SK-N-SH treated with all-trans-retinoic acid at 6 μM for 48 hours (cell line): ENCODE results near the gene TTLL8.

Source experiments
- ATAC-seq: fragments of 200-7000 bp; cut with Tn5 transposase; 3 replicates; pipeline ENCODE4 v1.9.1; 2020; ENCODE audit warnings: mild to moderate bottlenecking, moderate library complexity
- ARNTL ChIP-seq: fragments of 450-650 bp; formaldehyde crosslinking; IDR thresholded peaks from 2 replicates; pipeline ENCODE4 v1.5.0; 2020; ENCODE audit warnings: low read depth, mild to moderate bottlenecking, moderate library complexity, borderline replicate concordance
- BACH2 ChIP-seq: fragments of 250-450 bp; sonication (Bioruptor Pico); IDR thresholded peaks from 2 replicates; pipeline ENCODE4 v1.9.0; 2021; ENCODE audit warnings: mild to moderate bottlenecking, borderline replicate concordance
- CSDC2 ChIP-seq: fragments of 250-450 bp; sonication (Bioruptor Pico); IDR thresholded peaks from 2 replicates; pipeline ENCODE4 v1.5.0; 2020; ENCODE audit warnings: mild to moderate bottlenecking, moderate library complexity
- CSRNP3 ChIP-seq: fragments of 250-450 bp; sonication (Bioruptor Pico); IDR thresholded peaks from 2 replicates; pipeline ENCODE4 v1.5.1; 2021; ENCODE audit warnings: mild to moderate bottlenecking, moderate library complexity
- ESRRG ChIP-seq: fragments of 250-450 bp; sonication (Bioruptor Pico); IDR thresholded peaks from 2 replicates; pipeline ENCODE4 v1.6.1; 2021; ENCODE audit warnings: mild to moderate bottlenecking
- GLIS3 ChIP-seq: fragments of 250-450 bp; sonication (Bioruptor Pico); IDR thresholded peaks from 2 replicates; pipeline ENCODE4 v1.5.0; 2020; ENCODE audit warnings: mild to moderate bottlenecking, moderate library complexity
- ISL1 ChIP-seq: fragments of 250-450 bp; sonication (Bioruptor Pico); IDR thresholded peaks from 2 replicates; pipeline ENCODE4 v2.1.2; 2022; ENCODE audit warnings: mild to moderate bottlenecking, moderate library complexity
- OSR1 ChIP-seq: fragments of 250-450 bp; sonication (Bioruptor Pico); IDR thresholded peaks from 2 replicates; pipeline ENCODE4 v1.8.0; 2022; ENCODE audit warnings: moderate library complexity, mild to moderate bottlenecking, inconsistent platforms
- PATZ1 ChIP-seq: fragments of 250-450 bp; sonication (Bioruptor Pico); IDR thresholded peaks from 2 replicates; pipeline ENCODE4 v1.8.0; 2020; ENCODE audit warnings: mild to moderate bottlenecking, moderate library complexity, borderline replicate concordance
- POU6F1 ChIP-seq: fragments of 250-450 bp; sonication (Bioruptor Pico); IDR thresholded peaks from 2 replicates; pipeline ENCODE4 v1.8.0; 2021; ENCODE audit warnings: low read depth, mild to moderate bottlenecking, moderate library complexity, borderline replicate concordance
- PPARA ChIP-seq: fragments of 250-450 bp; sonication (Bioruptor Pico); IDR thresholded peaks from 2 replicates; pipeline ENCODE4 v1.5.0; 2020; ENCODE audit warnings: mild to moderate bottlenecking, borderline replicate concordance
- RARB ChIP-seq: fragments of 250-450 bp; sonication (Bioruptor Pico); IDR thresholded peaks from 2 replicates; pipeline ENCODE4 v1.8.0; 2021; ENCODE audit warnings: mild to moderate bottlenecking, moderate library complexity
- SNAI2 ChIP-seq: fragments of 250-450 bp; sonication (Bioruptor Pico); IDR thresholded peaks from 2 replicates; pipeline ENCODE4 v1.5.0; 2020; ENCODE audit warnings: mild to moderate bottlenecking, moderate library complexity
- TCF4 ChIP-seq: fragments of 250-450 bp; sonication (Bioruptor Pico); IDR thresholded peaks from 2 replicates; pipeline ENCODE4 v1.8.0; 2021; ENCODE audit warnings: mild to moderate bottlenecking, moderate library complexity, borderline replicate concordance
- TOX ChIP-seq: fragments of 250-450 bp; sonication (Bioruptor Pico); IDR thresholded peaks from 2 replicates; pipeline ENCODE4 v1.8.0; 2021; ENCODE audit warnings: mild to moderate bottlenecking, moderate library complexity, borderline replicate concordance
- TSHZ2 ChIP-seq: fragments of 250-450 bp; sonication (Bioruptor Pico); IDR thresholded peaks from 2 replicates; pipeline ENCODE4 v1.5.0; 2020; ENCODE audit warnings: mild to moderate bottlenecking, moderate library complexity
- ZC3H10 ChIP-seq: fragments of 250-450 bp; sonication (Bioruptor Pico); IDR thresholded peaks from 2 replicates; pipeline ENCODE4 v1.5.1; 2021; ENCODE audit warnings: mild to moderate bottlenecking, moderate library complexity
- ZFP3 ChIP-seq: fragments of 250-450 bp; sonication (Bioruptor Pico); IDR thresholded peaks from 2 replicates; pipeline ENCODE4 v1.5.0; 2020; ENCODE audit warnings: mild to moderate bottlenecking, moderate library complexity
- ZFP30 ChIP-seq: fragments of 450-650 bp; formaldehyde crosslinking; IDR thresholded peaks from 2 replicates; pipeline ENCODE4 v1.5.0; 2022; ENCODE audit warnings: mild to moderate bottlenecking, moderate library complexity
- ZNF565 ChIP-seq: fragments of 450-650 bp; formaldehyde crosslinking; conservative IDR thresholded peaks from 2 replicates; pipeline ENCODE4 v1.5.0; 2020; ENCODE audit warnings: low read depth, mild to moderate bottlenecking, moderate library complexity
- ZNF70 ChIP-seq: fragments of 450-650 bp; formaldehyde crosslinking; IDR thresholded peaks from 2 replicates; pipeline ENCODE4 v1.5.0; 2020; ENCODE audit warnings: mild to moderate bottlenecking, moderate library complexity
- ZNF8 ChIP-seq: fragments of 450-650 bp; formaldehyde crosslinking; IDR thresholded peaks from 2 replicates; pipeline ENCODE4 v1.5.0; 2020; ENCODE audit warnings: mild to moderate bottlenecking, moderate library complexity

The TTLL8 gene

GRCh38 chr22:50068096-50068495 is 10.0 kb upstream of the TTLL8 start:
- TF ChIP-seq TCF4 (CRISPR knock-in tag) (no peak), GLIS3 (CRISPR knock-in tag) (no peak), OSR1 (no peak), PPARA (CRISPR knock-in tag) (no peak), SNAI2 (no peak)
- no peak for ATAC-seq

- no peak for ATAC-seq
- TF ChIP-seq TSHZ2 (CRISPR knock-in tag) (no peak), ZFP3 (CRISPR knock-in tag) (no peak), OSR1 (no peak), PATZ1 (no peak), ZFP30 (CRISPR knock-in tag) (no peak), CSDC2 (CRISPR knock-in tag) (no peak), GLIS3 (CRISPR knock-in tag) (no peak), ZNF8 (CRISPR knock-in tag) (no peak), ISL1 (CRISPR knock-in tag) (no peak), RARB (CRISPR knock-in tag) (no peak), SNAI2 (no peak), ZNF565 (CRISPR knock-in tag) (no peak), TOX (CRISPR knock-in tag) (no peak), ZC3H10 (CRISPR knock-in tag) (no peak), CSRNP3 (CRISPR knock-in tag) (no peak), PPARA (CRISPR knock-in tag) (no peak), ARNTL (CRISPR knock-in tag) (no peak), BACH2 (CRISPR knock-in tag) (no peak)
Measured at GRCh38 chr22:50067244-50067643, 9.1 kb upstream of the TTLL8 start.

GRCh38 chr22:50064453-50064852 is 6.4 kb upstream of the TTLL8 start:
- ATAC-seq = no peak
- TF ChIP-seq CSRNP3 (CRISPR knock-in tag) (no peak), ARNTL (CRISPR knock-in tag) (no peak), GLIS3 (CRISPR knock-in tag) (no peak), TOX (CRISPR knock-in tag) (no peak), OSR1 (no peak)
- TF ChIP-seq, all 23 proteins: peak for 0

GRCh38 chr22:50063589-50064393 is 5.7 kb upstream of the TTLL8 start:
- no peak for ATAC-seq
- TF ChIP-seq TCF4 (CRISPR knock-in tag) (no peak), ZNF70 (CRISPR knock-in tag) (no peak), TSHZ2 (CRISPR knock-in tag) (no peak), ZFP3 (CRISPR knock-in tag) (no peak), POU6F1 (CRISPR knock-in tag) (no peak), BACH2 (CRISPR knock-in tag) (no peak), ESRRG (no peak), ISL1 (CRISPR knock-in tag) (no peak), GLIS3 (CRISPR knock-in tag) (no peak), CSDC2 (CRISPR knock-in tag) (no peak)
